ENCODE results near the gene MYT1.
A peak's percentile ranks its signal among the peaks of the same experiment; 100 is the strongest.

Gene MYT1

DNA sequence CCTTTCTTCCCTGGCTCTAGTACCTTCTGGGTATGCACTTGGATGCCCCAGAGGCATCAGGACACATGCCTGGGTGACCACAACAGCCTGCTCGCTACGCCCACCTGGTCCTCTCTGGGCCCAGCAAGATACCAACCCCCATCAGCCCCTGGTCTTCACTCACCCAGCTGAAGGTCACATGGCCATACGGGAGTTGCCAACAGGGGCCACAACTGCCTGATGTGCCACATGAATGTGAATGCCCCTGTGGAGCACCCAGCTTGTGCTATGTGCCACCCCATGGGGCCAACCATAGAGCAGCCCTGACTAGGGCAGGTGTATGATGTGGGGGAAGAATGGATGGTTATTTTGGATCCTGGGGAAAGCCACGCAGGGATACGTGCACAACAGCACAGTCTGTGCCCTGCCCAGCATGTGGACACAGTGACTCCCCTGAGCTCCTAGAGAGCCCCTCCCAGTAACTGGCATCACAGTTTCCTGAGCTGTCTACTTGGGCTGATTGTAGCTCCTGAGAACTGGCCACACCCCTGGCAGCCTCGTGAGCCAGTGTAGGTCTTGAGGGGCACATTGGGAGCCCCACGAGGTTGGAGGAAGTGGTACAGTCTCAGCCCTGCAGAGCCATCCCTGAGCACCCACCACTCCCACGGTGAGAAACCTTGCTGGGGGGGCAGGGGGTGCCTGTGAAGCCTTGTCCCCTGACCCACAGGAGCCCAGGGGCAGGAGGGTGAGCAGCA is 80.8 kb downstream of the MYT1 start:
- DNase-seq (ENCODE audit: low read depth in 2 of 2): no peak

DNA sequence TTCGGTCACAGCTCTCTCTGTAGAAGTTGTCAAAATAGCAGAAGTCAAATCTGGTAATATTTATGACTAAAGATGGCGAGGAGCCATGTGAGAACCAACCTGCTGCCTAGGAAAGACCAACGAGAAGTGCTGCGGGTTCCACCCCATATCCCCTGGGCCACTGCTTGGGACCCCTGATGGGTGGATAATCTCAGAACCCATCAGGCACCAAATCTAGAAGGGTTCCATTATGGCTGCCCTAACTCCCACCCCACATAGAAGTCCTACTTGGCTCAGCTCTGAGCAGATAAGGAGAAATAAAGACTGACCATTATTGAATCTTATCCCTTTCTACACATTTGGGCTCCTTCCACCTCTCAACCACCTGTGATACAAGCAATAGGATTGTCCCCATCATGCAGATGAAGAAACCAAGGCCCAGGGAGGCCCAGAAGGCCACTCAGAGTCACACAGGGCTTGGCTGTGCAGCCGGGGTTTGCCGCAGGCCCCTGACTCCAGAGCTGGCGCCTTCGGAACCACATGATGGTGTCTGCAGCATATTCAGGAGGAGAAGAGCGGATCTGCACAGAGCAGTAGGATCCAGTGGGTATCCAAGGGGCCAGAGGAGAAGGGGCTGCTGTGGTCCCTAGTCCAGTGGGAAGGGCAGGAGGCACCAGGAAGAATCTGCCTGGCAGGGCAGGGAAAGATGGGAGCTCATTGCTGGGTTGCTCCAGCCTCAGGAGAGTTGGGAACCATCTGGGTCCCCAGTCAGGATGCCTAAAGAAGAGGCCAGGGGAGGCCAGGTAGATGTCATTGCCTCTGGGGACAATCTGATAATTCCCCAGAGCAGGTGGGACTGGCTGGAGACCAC is 81.7 kb downstream of the MYT1 start:
- DNase-seq (ENCODE audit: low read depth in 2 of 2): no peak

DNA sequence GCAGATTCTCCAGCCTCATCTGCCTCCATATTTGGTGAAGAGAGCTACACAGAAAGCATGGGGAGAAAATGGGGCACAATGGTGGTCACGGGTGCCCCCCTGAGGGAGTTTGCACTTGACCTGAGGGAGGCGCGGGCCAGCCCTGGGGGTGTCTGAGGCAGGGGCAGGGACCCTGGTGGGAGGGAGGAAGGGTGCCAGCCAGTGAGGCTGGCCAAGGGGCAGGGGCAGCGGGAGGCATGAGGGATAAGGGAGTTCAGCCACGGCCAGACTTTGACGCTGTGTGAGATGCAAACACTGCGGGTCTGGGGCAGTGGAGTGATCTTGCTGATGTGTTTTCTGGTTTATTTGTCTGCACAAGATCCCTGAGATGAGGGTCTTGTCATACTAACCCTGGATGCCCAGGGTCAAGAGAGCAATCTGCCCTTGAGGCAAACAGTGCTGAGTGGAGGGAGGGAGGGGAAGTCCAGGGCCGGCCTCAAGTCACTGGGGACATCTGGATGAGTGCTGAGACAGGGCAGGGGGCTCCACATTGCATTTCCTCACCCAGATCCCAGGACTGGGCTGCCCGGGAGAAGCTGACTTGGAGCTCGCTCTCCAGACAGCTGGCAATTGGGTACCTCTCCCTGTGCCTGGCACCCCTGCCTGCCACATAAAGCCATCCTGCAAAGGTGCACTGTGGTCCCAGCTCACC is 82.5 kb downstream of the MYT1 start:
- DNase-seq (ENCODE audit: low read depth in 2 of 2): no peak

DNA sequence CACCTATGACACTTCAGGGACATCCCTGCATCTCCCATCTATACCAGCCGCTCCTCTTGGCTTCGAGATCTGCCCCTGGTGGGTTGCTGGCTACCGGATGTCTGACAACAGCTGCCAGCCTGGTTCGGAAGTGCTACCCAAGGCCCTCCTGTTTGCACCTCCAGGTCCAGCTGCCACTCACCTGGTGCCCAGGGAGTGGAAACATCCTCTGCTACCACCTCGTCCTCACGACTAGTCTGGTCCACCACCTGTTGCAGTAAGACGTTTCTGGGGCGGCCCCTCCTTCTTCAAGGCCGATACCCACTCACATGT is 83.0 kb downstream of the MYT1 start:
- DNase-seq (ENCODE audit: low read depth in 2 of 2): no peak

DNA sequence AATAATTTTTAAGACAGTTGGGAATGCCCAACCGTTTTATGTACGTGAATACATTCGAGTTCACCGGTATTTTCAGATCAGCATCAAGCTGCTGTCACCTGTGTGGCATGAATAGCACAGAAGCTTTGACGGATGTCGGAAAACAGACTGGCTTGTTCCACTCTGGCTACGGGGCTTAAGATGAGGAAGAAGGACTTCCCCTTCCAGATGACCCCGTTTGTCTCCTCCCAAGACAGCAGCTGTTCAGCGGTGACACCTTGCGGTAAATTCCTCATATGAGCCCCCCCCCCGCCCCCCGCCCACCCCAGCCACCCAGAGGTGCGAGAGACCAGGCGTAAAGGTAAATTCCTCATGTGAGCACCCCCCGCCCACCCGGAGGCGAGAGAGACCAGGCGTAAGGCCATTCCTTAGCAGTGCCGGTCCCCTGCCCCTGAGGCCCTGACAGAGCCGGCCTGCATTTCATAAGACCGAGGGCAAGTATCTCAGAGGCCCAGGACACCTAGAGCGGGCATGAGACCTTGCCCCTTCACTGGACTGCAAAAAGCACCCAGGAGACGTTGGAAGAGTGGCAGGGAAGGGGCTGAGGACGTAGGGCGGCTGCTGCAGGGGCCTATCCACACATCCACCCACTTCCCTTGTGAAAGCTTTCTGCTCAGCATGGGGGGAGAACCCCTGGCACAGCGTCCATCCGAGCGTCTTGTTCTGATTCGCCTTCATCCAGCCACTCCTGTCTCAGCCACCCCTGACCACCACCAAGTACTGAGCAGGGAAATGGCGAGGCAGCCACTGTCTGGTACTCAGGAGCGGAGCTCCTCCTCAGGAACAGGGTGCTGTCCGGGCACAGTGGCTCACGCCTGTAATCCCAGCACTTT is 84.0 kb downstream of the MYT1 start:
- no peak for DNase-seq (ENCODE audit: low read depth in 2 of 2)

DNA sequence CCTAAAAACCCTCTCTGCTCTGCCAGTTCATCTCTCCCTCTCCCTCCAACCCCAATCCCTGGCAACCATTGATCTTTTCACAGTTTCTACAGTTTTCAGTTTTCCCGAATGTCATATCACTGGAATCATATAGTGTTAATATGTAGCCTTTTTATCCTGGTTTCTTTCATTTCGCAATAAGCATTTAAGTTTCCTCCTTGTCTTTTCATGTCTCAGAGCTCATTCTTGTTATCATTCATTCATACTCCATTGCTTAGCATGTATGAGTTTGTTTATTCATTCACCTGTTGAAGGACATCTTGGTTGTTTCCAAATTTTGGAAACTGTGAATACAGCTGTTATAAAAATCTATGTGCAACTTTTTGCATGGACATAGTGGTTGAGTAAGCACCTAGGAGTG is 85.8 kb downstream of the MYT1 start:
- DNase-seq (ENCODE audit: low read depth in 2 of 2): no peak

DNA sequence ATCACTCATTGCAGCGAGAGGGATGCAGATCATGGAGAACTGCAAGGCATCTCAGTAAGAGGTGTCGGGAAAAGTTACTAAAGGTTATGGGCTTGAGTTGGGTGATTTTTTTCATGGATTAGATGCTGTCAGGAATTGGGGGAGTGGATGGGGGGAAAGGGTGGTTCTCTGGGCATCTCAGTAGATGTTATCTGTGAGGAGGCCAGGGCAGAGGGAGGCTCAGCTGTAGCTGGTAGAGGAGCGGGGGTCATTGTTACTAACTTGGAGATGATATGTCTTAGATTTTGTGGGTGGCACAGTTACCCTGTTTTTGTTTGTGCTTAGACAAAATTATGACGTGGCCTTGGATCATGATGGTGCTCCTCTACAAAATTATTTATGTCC is 88.7 kb downstream of the MYT1 start:
- no peak for DNase-seq (ENCODE audit: low read depth in 2 of 2)

DNA sequence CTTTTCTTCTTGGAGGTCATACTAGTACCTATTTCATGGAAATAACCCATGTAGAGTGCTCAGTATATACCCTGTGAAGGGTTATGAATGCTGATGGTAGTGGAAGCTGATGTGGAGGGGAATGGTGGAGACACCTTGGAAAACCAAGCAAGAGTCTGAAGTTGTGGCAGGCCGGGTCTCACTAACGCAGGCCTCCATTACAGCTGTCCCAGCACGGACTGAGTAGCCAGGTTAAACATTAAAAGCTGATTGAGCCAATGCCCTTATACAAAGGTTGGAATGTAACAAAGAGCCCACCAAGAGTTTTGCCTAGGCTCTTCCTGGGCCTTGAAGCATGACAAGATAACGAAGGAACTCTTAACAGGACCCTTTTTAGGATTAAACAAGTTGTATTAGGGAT is 89.2 kb downstream of the MYT1 start:
- no peak for DNase-seq (ENCODE audit: low read depth in 2 of 2)

DNA sequence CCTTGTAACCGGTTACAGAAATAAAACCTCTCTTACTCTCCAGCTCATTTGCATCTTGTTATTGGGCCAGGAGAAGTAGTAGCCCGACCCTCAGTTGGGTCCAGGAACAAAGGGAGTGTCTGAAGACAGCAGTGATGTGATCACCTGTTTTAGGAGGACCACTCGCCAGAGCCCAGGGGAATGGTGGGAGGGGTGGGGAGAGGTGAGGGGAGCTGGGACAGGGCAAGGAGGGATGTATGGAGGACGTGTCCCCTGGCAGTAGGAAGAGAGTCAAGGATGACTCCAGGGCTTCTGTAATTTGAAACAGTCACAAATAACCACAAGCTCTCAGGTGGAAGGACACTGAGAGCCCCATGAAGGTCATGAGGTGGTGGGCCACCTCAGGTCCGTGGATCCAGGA is 89.9 kb downstream of the MYT1 start:
- DNase-seq (ENCODE audit: low read depth in 2 of 2): no peak

DNA sequence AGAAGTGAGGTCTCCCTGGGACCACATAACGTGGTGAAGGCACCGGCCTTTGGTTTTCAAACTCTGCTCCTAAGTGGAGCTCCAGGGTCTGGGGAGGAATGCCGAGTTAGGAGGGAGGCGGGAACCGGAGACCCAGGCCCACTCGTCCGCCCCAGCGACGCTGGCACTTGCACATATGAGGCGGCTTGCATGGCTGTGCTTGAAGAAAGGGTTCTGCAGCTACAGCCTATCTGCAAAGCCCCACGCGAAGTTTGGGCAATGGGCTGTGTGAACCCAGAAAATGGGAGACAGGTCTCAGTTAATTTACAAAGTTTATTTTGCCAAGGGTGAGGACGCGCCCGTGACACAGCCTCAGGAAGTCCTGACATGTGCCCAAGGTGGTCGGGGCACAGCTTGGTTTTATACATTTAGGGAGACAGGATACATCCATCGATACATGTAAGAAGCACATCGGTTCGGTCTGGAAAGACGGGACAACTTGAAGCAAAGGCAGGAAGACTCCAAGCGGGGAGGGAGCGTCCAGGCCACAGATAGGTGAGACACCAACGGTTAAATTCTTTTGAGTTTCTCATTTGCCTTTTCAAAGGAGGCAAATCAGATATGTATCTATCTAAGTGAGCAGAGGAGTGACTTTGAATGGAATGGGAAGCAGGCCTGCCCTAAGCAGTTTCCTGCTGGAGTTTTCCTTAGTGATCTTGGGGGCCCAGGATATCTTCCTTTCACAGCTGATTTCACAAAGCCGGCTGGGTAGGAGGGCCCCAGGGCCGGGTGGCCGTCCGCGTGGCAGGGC is 90.5 kb downstream of the MYT1 start:
- DNase-seq (ENCODE audit: low read depth in 2 of 2): no peak

DNA sequence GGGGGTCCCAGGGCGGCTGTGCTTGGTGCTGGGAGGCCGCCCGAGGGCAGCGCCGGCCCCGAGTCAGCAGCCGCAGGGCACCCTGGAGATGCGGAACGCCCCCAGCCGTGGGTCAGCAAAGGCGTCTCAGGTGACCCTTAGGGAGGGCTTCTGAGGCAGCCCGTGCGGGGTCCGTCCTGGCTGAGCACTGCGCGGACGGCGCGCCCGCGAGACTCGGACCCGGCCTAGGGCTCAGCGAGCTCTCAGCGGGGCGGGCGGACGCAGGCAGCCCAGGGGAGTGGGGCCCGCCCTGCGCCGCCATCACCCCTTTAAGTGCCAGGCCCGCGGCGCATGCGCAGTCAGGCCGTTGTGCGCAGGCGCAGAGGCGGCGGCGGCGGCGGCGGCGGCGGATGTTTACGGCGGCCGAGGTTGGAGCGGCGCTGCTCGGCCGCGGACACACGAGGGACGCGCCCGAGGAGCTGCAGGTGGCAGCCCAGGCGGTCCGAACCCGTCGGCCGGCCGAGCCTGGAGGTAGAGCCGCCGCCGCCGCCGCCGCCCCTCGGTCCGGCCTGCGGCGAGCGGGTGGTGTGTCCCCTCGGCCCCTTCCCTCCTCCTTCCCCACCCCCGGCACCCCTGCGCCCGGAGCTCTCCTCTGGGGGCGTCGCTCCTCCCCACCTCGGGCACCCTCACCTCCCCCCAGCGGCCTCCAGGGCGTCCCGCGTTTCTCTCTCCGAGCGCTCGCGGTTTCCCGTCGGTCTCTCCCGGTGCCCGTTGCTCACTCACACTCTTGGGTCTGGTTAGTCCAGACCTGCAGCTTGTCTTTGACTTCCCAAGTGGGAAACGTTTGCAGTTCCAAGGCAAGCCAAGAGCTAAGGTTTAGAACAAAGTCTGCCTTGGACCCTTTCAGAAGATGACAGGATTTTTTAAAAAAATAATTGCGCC is 91.4 kb downstream of the MYT1 start, which contains the start of gene PCMTD2:
PCMTD2 (plus strand) TSS at position 388 of the 921 bp plus-strand sequence. CDS start 4,218 bp downstream, outside the sequence.
- DNase-seq (ENCODE audit: low read depth in 2 of 2): peak; percentile 69 to 75

DNA sequence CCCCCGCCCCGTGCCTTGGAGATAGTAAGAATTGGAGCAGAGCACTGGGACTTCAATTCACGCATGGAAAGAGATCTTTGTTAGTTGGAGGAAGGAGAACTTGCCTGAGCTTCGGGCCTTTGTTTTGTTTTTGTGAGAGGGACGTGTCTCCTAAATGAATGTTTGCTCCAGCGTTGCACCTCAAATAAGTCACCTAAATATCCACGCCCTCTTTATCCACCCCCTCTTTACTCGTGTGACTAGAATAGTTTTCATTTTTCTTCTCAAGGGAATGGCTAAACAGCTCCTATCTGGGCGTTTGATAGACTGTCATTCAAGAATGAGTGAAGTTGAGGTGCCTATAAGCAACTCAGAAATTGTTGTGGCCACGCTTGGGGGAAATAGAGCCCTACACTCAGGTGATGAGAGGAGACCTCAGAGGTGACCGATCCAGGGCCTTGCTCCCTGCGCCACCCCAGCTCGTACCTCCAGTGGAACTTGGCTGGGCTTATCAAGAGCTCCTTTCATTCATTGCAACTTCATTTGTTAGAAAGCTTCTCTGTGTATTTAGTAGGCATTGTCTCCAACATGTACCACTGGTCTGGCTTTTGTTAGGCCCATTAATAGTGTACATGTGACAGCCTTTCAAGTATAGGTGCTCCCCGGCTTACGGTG is 92.2 kb downstream of the MYT1 start:
- DNase-seq (ENCODE audit: low read depth in 2 of 2): no peak

DNA sequence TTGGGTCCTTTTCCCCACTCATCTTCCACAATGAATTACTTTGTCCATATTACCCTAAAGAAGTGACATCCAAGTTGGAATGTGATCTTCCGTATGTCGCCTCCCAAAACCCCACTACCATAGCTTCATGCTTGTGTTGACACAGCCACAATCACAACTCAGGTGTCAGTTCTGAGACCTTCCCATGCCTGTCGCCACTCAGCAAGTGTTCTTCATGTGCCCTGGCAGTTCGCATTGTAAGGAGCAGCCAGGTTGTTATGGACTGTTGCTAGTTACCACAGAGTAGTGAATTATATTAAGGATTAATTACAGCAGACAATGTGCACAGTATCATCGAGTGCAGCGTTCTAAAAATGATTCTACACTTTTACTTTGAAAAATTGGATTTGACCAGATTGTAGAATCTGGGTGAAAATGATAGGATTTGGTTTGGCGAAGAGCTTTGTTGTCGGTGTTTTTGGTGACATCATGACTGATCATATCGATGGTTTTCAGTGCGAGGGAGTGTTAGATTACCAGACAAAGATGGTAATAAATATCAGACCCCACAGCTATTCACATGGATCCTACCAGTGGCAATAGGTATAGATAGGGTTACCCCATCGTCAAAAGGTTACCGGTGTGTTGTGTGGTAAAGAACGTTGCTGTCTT is 93.0 kb downstream of the MYT1 start:
- no peak for DNase-seq (ENCODE audit: low read depth in 2 of 2)

DNA sequence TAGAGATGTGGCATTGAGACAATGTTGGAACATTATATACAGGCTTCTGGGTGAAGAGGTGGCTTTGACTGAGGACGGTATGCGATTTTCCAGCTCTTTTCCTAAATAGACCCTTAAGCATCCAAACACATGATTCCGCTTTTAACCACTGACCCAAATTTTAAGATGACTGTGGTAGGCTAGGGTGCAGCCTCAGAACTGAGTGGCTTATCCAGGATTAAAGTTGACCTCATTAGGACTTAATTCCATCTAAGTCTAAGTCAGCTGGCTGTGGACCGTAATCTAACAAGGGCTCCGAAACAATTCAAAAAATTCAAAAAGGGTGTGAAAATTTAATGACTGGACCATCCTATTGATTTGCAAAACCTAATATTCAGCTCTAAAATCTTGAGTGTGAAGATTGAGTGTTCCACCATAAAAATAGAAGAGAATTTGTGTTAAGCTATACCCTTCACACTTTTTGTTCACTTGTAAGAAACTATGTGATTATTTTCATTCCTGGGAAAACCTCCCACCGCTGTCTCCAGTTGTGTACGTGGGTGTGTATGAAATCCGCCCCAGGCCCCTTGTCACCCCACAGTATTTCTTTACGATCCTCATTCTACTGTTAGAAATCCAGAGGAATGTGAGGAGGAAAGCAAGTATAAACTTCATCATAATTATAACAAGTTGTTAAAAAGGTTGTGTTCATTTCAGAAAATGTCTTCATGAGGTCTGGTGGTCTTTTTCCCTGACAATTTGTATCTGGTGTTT is 94.0 kb downstream of the MYT1 start:
- DNase-seq (ENCODE audit: low read depth in 2 of 2): no peak

DNA sequence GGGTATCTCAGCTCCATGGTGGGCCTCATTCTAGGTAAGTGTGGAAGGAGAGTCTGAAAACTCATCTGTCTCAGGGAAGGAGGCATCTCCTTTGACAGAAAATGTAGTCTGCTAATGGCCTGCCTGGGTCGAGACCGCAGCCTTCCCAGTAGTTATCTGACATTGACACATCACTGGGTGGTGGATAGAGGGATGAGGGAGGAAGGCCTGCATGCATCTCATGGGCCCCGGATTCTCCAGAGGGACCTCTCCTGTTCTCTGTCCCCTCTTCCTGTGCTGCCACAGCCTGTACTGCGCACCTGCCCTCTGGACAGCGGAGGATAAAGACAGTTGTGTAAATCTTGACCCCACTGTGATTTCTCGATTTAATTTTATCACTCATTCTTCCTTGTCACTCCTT is 96.0 kb downstream of the MYT1 start:
- DNase-seq (ENCODE audit: low read depth in 2 of 2): no peak

DNA sequence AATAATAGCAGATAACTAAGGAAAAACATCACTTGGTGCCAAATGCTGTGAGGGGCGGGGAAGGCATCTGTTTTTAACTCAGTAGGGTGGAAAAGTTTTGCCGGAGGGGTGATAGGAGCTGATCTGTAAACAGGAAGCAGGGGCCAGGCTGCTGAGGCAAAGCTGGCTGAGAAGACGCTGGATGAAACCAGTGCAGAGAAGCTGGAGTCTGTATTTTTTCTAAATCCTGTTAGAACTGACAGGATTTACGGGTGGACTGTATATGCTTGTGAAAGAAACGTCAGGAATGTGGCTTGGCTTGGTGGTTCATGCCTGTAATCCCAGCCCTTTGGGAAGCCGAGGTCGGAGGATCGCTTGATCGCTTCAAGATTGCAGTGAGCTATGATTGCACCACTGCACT is 96.9 kb downstream of the MYT1 start:
- DNase-seq (ENCODE audit: low read depth in 2 of 2): no peak

DNA sequence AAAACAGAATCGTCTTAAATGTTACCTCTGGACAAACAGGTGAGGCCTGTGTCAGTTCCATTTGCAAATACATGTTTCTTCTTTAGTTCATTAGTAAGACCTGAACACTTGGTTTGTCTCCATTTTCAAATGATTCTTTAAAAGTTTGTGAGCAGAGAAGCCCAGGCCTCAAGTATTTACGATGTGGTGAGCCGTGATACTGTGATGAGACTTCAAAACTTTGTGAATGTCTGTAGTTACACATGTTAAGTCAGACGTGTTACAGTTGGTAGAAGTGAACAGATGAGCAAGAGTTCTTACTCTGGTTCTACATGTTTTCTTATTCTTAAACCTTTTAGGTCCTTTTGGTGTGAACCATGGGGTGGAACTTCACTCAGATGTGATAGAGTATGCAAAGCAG is 99.8 kb downstream of the MYT1 start:
- DNase-seq (ENCODE audit: low read depth in 2 of 2): no peak

DNA sequence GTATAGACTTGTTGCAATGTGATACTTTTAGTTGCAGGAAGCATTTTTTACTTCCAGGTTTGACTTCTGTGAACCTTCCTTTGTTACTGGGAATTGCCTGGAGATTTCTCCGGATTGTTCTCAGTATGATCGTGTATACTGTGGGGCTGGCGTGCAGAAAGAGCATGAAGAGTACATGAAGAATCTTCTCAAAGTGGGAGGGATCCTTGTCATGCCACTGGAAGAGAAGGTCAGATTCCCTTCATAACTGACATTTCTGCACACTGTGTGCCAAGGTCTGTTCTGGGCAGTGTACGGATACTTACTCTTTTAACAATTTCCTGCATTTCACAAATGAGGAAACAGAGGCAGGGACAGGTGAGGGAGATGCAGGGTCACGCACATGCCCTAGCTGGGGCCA is 100.9 kb downstream of the MYT1 start:
- DNase-seq (ENCODE audit: low read depth in 2 of 2): no peak
